A549 (cell line): ENCODE results near the gene ADCY2. TPM values are rescaled to one million over a fixed set of nuclear protein-coding genes. Genes with fewer than 3 reads are reported as not detected.

Source experiments
- ATAC-seq, 2 experiments: fragments of 200-7000 bp in 1 of 2; fragments of >200 bp in 1 of 2; cut with Nextera tagmentation in 1 of 2; cut with Tn5 transposase in 1 of 2; 3 replicates each; pipeline versions ENCODE4 v1.8.0 to v1.9.1; 2018 to 2020; ENCODE audit warnings: mild to moderate bottlenecking in 1 of 2, moderate library complexity in 1 of 2
- CTCF ChIA-PET: fragments of 300-600 bp; sonication (Branson Sonifier 250); formaldehyde crosslinking; extraction: SDS; loops from one replicate; lab custom pipeline; 2021; ENCODE audit warnings: antibody characterized with exemption, inconsistent platforms; lab: Yijun Ruan, JAX
- POLR2A ChIA-PET: fragments of 350-600 bp; formaldehyde crosslinking; extraction: SDS; loops from one replicate; lab custom pipeline; 2021; ENCODE audit warnings: antibody characterized with exemption, inconsistent platforms; lab: Yijun Ruan, JAX
- DNase-seq, 2 experiments: peaks; one replicate each; pipeline versions ENCODE4 v3.0.0 to v3.0.0-alpha.2; 2011 to 2016; ENCODE audit warnings: low read depth in 1 of 2, low spot score in 1 of 2
- FAIRE-seq: peaks from 2 replicates; lab custom pipeline; 2011; peaks lifted over from hg19 to GRCh38; lab: Jason Lieb, UNC
- H3K27ac ChIP-seq, 2 experiments: fragments of >200 bp; sonication (Bioruptor Twin); formaldehyde crosslinking; 3 replicates each; pipeline ENCODE4 v1.5.1; 2016 to 2017
- H3K4me1 ChIP-seq: fragments of >200 bp; sonication (Bioruptor Twin); formaldehyde crosslinking; 3 replicates; pipeline ENCODE4 v1.6.1; 2016
- H3K4me2 ChIP-seq: fragments of >200 bp; sonication (Bioruptor Twin); formaldehyde crosslinking; 3 replicates; pipeline ENCODE4 v1.6.1; 2016
- H3K4me3 ChIP-seq: fragments of >200 bp; sonication (Bioruptor Twin); formaldehyde crosslinking; 3 replicates; pipeline ENCODE4 v1.5.1; 2016
- H3K9me3 ChIP-seq: fragments of >200 bp; sonication (Bioruptor Twin); formaldehyde crosslinking; 3 replicates; pipeline ENCODE4 v1.6.1; 2016
- CEBPB ChIP-seq, 2 experiments: fragments of >200 bp in 1 of 2; sonication (Bioruptor Twin) in 1 of 2; formaldehyde crosslinking in 1 of 2; IDR thresholded peaks; 2 replicates each; pipeline ENCODE4 v1.6.1; 2012 to 2016
- CHD2 ChIP-seq: fragments of 150-350 bp; IDR thresholded peaks from 2 replicates; pipeline ENCODE4 v1.6.1; 2014; ENCODE audit warnings: low read length; ENCODE audit not compliant: partially characterized antibody
- EHMT2 ChIP-seq: fragments of 200-600 bp; sonication (generic); IDR thresholded peaks from 2 replicates; pipeline ENCODE4 v1.6.1; 2016; ENCODE audit warnings: antibody characterized with exemption, low read depth, mild to moderate bottlenecking, moderate library complexity
- ESRRA ChIP-seq: fragments of 150-350 bp; IDR thresholded peaks from 2 replicates; pipeline ENCODE4 v1.6.1; 2014; ENCODE audit warnings: mild to moderate bottlenecking, low read length, borderline replicate concordance
- FOSL2 ChIP-seq, 2 experiments: fragments of 450-650 bp in 1 of 2; fragments of >200 bp in 1 of 2; sonication (Bioruptor Twin) in 1 of 2; formaldehyde crosslinking; IDR thresholded peaks; 2 replicates each; pipeline versions ENCODE4 v1.5.0 to v1.6.1; 2016 to 2020; ENCODE audit warnings: mild to moderate bottlenecking in 1 of 2, moderate library complexity in 1 of 2
- FOXS1 ChIP-seq: fragments of 250-450 bp; sonication (Bioruptor Pico); IDR thresholded peaks from 2 replicates; pipeline ENCODE4 v1.5.0; 2020; ENCODE audit warnings: mild to moderate bottlenecking, moderate library complexity
- GATA3 ChIP-seq: IDR thresholded peaks from 2 replicates; pipeline ENCODE4 v1.6.1; 2012; ENCODE audit warnings: borderline replicate concordance
- HOXB13 ChIP-seq: fragments of 250-450 bp; sonication (Bioruptor Pico); IDR thresholded peaks from 2 replicates; pipeline ENCODE4 v1.5.0; 2020; ENCODE audit warnings: low read depth, mild to moderate bottlenecking, moderate library complexity
- HOXB5 ChIP-seq: fragments of 250-450 bp; sonication (Bioruptor Pico); IDR thresholded peaks from 2 replicates; pipeline ENCODE4 v1.5.0; 2020; ENCODE audit warnings: mild to moderate bottlenecking, moderate library complexity
- JUN ChIP-seq, 2 experiments: fragments of >200 bp; sonication (Bioruptor Twin); formaldehyde crosslinking; IDR thresholded peaks; 2 replicates in 1 of 2; 3 replicates in 1 of 2; pipeline ENCODE4 v1.6.1; 2016 to 2017
- KDM5A ChIP-seq: fragments of 200-600 bp; sonication (generic); IDR thresholded peaks from 2 replicates; pipeline ENCODE4 v1.6.1; 2016; ENCODE audit warnings: antibody characterized with exemption, mild to moderate bottlenecking
- POLR2A ChIP-seq: IDR thresholded peaks from 2 replicates; pipeline ENCODE4 v1.6.1; 2012; ENCODE audit warnings: mild to moderate bottlenecking, low read length
- RAD21 ChIP-seq, 2 experiments: fragments of >200 bp in 1 of 2; sonication (Bioruptor Twin) in 1 of 2; formaldehyde crosslinking in 1 of 2; IDR thresholded peaks in 1 of 2; conservative IDR thresholded peaks in 1 of 2; 2 replicates in 1 of 2; 3 replicates in 1 of 2; pipeline ENCODE4 v1.6.1; 2012 to 2018; ENCODE audit warnings: inconsistent platforms in 1 of 2
- RARB ChIP-seq: fragments of 250-450 bp; sonication (Bioruptor Pico); IDR thresholded peaks from 2 replicates; pipeline ENCODE4 v1.8.0; 2021; ENCODE audit warnings: mild to moderate bottlenecking, moderate library complexity
- REST ChIP-seq: fragments of 200-600 bp; sonication (generic); IDR thresholded peaks from 2 replicates; pipeline ENCODE4 v1.6.1; 2016; ENCODE audit warnings: antibody characterized with exemption, mild to moderate bottlenecking, moderate library complexity
- RFX5 ChIP-seq: fragments of 450-650 bp; IDR thresholded peaks from 2 replicates; pipeline ENCODE4 v1.7.1; 2014; ENCODE audit warnings: antibody characterized with exemption, mild to moderate bottlenecking, moderate library complexity
- TP53 ChIP-seq: fragments of 250-450 bp; sonication (Bioruptor Pico); IDR thresholded peaks from 2 replicates; pipeline ENCODE4 v1.5.0; 2021; ENCODE audit warnings: mild to moderate bottlenecking, moderate library complexity
- WGBS: methylation state at CpG from one replicate; pipeline ENCODE4 v1.1.6; 2017; ENCODE audit errors: missing lambda C conversion rate; 5-methylcytosine and 5-hydroxymethylcytosine counted together
- polyA plus RNA-seq, 4 experiments: library from polyadenylated mRNA; depleted of rRNA in 3 of 4; stranded (reverse); fragments of >200 nt; fragmentation: RNase III in 1 of 4; extraction: RNeasy Plus Mini Kit Qiagen cat#74134 plus additional on column Dnase treatment in 1 of 4; gene quantifications; 2 replicates in 3 of 4; 3 replicates in 1 of 4; pipeline ENCODE4 v1.2.3, GENCODE V29; 2011 to 2017
- TF ChIP-seq, protein P1 (sequence below): IDR thresholded peaks from 2 replicates; pipeline ENCODE4 v1.6.1; 2012
- TF ChIP-seq, protein P2 (sequence below): fragments of >200 bp; sonication (Bioruptor Twin); formaldehyde crosslinking; IDR thresholded peaks from 3 replicates; pipeline ENCODE4 v1.5.1; 2016
- TF ChIP-seq, protein P3 (sequence below): fragments of 250-450 bp; sonication (Bioruptor Pico); IDR thresholded peaks from 2 replicates; pipeline ENCODE4 v1.5.0; 2021; ENCODE audit warnings: mild to moderate bottlenecking, moderate library complexity, borderline replicate concordance

ADCY2 gene
- polyA plus RNA-seq, 2 of the 4 experiments (the other 2 are of a cell fraction): not detected

GRCh38 chr5:7445831-7446230 is 49.9 kb downstream of the ADCY2 start (continued):
- TF ChIP-seq, protein P1, sequence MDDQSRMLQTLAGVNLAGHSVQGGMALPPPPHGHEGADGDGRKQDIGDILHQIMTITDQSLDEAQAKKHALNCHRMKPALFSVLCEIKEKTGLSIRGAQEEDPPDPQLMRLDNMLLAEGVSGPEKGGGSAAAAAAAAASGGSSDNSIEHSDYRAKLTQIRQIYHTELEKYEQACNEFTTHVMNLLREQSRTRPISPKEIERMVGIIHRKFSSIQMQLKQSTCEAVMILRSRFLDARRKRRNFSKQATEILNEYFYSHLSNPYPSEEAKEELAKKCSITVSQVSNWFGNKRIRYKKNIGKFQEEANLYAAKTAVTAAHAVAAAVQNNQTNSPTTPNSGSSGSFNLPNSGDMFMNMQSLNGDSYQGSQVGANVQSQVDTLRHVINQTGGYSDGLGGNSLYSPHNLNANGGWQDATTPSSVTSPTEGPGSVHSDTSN: no peak
- no peak for TF ChIP-seq FOSL2 (IDR thresholded peaks at IDR 0.05)
- no peak for TF ChIP-seq FOSL2 (CRISPR knock-in tag; IDR thresholded peaks at IDR 0.05)

DNA sequence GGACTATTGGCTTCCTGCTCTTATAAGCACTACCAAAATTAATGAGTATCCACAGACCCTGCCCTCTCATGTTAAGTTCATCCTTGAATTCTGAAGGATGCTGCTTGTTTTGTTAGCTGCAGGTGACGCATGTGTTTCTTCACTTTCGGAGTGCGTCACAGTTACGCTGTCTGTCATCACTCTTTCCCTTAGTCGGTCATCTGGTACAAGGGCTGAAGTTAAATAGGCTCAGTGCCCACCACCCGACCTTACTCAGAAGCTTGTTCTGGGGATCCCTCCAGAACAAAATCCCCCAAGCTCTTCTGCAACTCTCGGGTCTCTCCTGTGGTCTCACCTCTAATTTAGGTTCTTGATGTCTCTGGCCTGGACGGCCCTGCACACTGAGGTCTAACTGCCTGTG is 51.0 kb downstream of the ADCY2 start:
- no peak overlapping the region for H3K27ac ChIP-seq
- no peak for DNase-seq
- ChIA-PET POLR2A (no interaction called here), CTCF (no interaction called here)
- H3K4me3 ChIP-seq: no peak overlapping the region
- 39% methylated on average over 8 of the region's 8 CpGs for WGBS
- FAIRE-seq: no peak
- H3K4me2 ChIP-seq: no peak overlapping the region
- H3K4me1 ChIP-seq: no peaks in the 10 kb centered on the region
- H3K9me3 ChIP-seq: no peaks in the 10 kb centered on the region
- no peak for ATAC-seq
- TF ChIP-seq TP53 (CRISPR knock-in tag) (no peak), RFX5 (no peak), RAD21 (conservative IDR thresholded peaks at IDR 0.05 in 1 of 2, IDR thresholded peaks at IDR 0.05 in 1 of 2) (no peak), FOXS1 (no peak), POLR2A (no peak), ESRRA (no peak), REST (no peak), JUN (IDR thresholded peaks at IDR 0.05) (no peak), KDM5A (no peak), EHMT2 (no peak), HOXB5 (CRISPR knock-in tag) (no peak), CEBPB (IDR thresholded peaks at IDR 0.05) (no peak), HOXB13 (no peak)
- TF ChIP-seq, protein P2, sequence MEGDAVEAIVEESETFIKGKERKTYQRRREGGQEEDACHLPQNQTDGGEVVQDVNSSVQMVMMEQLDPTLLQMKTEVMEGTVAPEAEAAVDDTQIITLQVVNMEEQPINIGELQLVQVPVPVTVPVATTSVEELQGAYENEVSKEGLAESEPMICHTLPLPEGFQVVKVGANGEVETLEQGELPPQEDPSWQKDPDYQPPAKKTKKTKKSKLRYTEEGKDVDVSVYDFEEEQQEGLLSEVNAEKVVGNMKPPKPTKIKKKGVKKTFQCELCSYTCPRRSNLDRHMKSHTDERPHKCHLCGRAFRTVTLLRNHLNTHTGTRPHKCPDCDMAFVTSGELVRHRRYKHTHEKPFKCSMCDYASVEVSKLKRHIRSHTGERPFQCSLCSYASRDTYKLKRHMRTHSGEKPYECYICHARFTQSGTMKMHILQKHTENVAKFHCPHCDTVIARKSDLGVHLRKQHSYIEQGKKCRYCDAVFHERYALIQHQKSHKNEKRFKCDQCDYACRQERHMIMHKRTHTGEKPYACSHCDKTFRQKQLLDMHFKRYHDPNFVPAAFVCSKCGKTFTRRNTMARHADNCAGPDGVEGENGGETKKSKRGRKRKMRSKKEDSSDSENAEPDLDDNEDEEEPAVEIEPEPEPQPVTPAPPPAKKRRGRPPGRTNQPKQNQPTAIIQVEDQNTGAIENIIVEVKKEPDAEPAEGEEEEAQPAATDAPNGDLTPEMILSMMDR: no peak

DNA sequence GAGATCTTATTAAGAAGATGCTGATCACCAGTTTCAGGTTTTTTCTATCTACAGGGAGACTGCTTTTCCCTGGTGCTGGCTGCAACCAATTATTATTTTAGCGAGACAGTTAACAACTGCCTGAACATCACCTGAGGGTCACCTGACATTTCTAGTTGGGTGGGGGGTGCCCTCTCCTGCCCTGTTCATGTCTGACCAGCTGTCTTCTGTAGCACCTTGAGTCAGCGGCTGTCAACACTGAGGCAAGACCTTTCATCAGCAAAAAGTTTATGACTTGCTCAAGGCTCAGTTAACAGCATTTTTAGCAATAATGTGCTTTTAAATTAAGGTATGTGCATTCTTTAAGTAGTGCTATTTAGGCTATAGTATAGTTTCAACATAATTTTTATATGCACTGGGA is 58.0 kb downstream of the ADCY2 start:
- ATAC-seq (no peak), FAIRE-seq (no peak), DNase-seq (no peak)
- H3K4me1 ChIP-seq: no peaks in the 10 kb centered on the region
- no peak overlapping the region for H3K27ac ChIP-seq
- TF ChIP-seq, protein P3, sequence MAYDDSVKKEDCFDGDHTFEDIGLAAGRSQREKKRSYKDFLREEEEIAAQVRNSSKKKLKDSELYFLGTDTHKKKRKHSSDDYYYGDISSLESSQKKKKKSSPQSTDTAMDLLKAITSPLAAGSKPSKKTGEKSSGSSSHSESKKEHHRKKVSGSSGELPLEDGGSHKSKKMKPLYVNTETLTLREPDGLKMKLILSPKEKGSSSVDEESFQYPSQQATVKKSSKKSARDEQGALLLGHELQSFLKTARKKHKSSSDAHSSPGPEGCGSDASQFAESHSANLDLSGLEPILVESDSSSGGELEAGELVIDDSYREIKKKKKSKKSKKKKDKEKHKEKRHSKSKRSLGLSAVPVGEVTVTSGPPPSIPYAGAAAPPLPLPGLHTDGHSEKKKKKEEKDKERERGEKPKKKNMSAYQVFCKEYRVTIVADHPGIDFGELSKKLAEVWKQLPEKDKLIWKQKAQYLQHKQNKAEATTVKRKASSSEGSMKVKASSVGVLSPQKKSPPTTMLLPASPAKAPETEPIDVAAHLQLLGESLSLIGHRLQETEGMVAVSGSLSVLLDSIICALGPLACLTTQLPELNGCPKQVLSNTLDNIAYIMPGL (CRISPR knock-in tag): no peak
- TF ChIP-seq CHD2: no peak
- no peak for TF ChIP-seq GATA3
- no peak for TF ChIP-seq RARB (CRISPR knock-in tag)
- WGBS: 25% methylated on average over 2 of the region's 2 CpGs
- ChIA-PET CTCF (no interaction called here), POLR2A (no interaction called here)
- H3K9me3 ChIP-seq: no peaks in the 10 kb centered on the region
- H3K4me3 ChIP-seq: no peak overlapping the region
- H3K4me2 ChIP-seq: no peak overlapping the region
